GM12878 (cell line): ENCODE results near the gene STARD3.

ENCODE experiments used
- BACH1 ChIP-seq: fragments of 450-650 bp; IDR thresholded peaks from 2 replicates; pipeline ENCODE4 v1.6.1; 2017; ENCODE audit warnings: mild to moderate bottlenecking, borderline replicate concordance
- BRCA1 ChIP-seq: IDR thresholded peaks from 2 replicates; pipeline ENCODE4 v1.6.1; 2011; ENCODE audit warnings: low read depth, low read length, improper control_type of control experiment
- GABPA ChIP-seq: IDR thresholded peaks from 2 replicates; pipeline ENCODE4 v1.6.1; 2014; ENCODE audit warnings: antibody characterized with exemption, low read depth, mild to moderate bottlenecking, inconsistent platforms
- HCFC1 ChIP-seq: fragments of 150-350 bp; IDR thresholded peaks from 2 replicates; pipeline ENCODE4 v1.6.1; 2014; ENCODE audit warnings: low read length
- MAX ChIP-seq: IDR thresholded peaks from 2 replicates; pipeline ENCODE4 v1.6.1; 2012; ENCODE audit warnings: low read depth, low read length, improper control_type of control experiment
- ZNF24 ChIP-seq: fragments of 450-650 bp; IDR thresholded peaks from 2 replicates; pipeline ENCODE4 v1.6.1; 2017; ENCODE audit warnings: antibody characterized with exemption, mild to moderate bottlenecking
- TF ChIP-seq, protein P1 (sequence below), 3 experiments: IDR thresholded peaks in 2 of 3; conservative IDR thresholded peaks in 1 of 3; 2 replicates each; pipeline ENCODE4 v1.5.1; 2011; ENCODE audit warnings: low read depth in 3 of 3, low read length in 3 of 3, mild to moderate bottlenecking in 3 of 3, control low read depth in 2 of 3, moderate library complexity in 2 of 3, inconsistent platforms in 1 of 3, mixed read lengths in 1 of 3; ENCODE audit not compliant: control insufficient read depth in 2 of 3, insufficient read depth in 1 of 3; ENCODE audit errors: extremely low read depth in 1 of 3

DNA sequence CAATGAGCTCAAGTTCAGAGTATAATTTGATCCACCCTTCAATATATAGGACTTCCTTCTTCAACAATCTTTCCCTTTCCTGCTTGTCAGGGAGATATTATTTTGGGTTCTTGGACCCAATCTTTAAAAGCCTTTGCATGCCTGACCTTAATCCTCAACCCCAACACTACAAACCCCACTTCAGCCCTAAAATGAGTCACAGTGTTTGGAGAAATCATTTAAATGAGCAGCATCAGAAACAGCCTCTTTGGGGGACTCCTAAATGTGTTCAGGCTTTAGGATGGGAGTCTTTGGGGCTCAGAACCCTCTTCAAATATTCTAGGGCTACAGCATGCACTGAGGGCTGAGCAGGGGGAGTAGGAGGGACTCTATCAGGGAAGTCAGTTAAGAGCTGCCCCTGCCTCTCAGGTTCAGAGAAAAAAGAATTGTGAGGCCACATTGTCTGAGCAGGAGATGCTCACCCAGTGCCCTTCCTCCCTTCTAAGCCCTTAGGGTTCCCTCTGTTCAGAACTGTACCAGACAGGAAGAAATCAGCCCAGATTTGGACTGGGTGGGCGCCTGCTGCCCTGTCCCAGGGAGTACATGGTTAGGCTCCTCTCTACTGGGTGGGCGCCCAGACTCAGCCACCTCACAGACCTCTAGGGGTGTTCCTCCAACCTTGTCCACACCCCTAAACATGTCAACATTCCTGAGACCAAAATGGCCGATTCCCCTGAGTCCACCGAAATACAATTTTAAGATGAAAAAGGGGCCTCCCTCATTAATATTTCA lies 34.2 kb upstream of the STARD3 start:
- TF ChIP-seq, protein P1, sequence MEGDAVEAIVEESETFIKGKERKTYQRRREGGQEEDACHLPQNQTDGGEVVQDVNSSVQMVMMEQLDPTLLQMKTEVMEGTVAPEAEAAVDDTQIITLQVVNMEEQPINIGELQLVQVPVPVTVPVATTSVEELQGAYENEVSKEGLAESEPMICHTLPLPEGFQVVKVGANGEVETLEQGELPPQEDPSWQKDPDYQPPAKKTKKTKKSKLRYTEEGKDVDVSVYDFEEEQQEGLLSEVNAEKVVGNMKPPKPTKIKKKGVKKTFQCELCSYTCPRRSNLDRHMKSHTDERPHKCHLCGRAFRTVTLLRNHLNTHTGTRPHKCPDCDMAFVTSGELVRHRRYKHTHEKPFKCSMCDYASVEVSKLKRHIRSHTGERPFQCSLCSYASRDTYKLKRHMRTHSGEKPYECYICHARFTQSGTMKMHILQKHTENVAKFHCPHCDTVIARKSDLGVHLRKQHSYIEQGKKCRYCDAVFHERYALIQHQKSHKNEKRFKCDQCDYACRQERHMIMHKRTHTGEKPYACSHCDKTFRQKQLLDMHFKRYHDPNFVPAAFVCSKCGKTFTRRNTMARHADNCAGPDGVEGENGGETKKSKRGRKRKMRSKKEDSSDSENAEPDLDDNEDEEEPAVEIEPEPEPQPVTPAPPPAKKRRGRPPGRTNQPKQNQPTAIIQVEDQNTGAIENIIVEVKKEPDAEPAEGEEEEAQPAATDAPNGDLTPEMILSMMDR (IDR thresholded peaks at IDR 0.05 in 2 of 3, conservative IDR thresholded peaks at IDR 0.05 in 1 of 3; ENCODE audit: control insufficient read depth in 2 of 3, extremely low read depth in 1 of 3, insufficient read depth in 1 of 3, low read depth in 3 of 3, low read length in 3 of 3): no peak
- no peak for TF ChIP-seq MAX
- no peak for TF ChIP-seq GABPA
- no peak for TF ChIP-seq BRCA1
- TF ChIP-seq ZNF24: no peak
- TF ChIP-seq BACH1: no peak
- no peak for TF ChIP-seq HCFC1
